GM21737 (cell line): ENCODE data around the gene GGA1.
"Not testable (repeated sequence)": the region's sequence is repeated elsewhere in the genome, so short reads cannot be mapped to it uniquely, and the experiment has no call there.

Experiments
- ATAC-seq: cut with Tn5 transposase; IDR thresholded peaks from one replicate; pipeline ENCODE4 v1.9.1; 2021; ENCODE audit warnings: mild to moderate bottlenecking, moderate library complexity; ENCODE audit not compliant: unreplicated experiment

The GGA1 gene

DNA sequence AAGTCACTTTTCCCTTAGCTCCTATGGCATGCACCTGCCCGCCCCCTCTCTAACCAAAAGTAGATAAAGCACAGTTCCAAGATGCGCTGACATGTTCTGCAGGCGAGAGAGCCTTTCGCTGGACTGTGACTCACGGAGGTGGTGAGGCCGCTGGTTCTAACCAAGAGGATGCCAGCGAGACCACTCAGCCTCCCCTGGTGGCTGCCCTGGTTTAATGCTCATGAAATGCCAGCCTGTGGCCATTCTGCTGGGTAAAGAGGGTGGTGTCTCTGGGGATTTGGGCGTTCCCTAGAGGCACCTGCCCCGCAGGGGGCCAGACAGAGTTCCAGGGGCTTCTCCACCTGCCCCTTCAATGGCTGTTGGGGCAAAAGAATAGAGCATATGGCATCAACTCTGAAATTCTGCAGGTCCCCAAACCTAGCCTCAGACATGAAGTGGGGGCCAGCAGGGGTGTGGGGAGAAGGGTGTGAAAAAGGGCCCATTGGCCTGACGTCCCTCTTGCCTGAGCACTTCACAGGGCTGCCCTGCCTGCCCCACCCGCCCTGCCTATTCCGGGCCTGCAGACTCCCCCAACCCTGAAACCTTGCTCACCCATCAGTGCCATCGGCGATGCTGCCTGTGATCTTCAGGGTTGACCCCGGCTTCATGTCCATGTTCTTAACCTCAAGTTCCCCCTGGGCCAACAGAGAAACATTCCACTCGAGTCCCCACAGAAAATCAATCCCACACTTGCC, 37.2 kb upstream of the GGA1 start:
- no peak for ATAC-seq

DNA sequence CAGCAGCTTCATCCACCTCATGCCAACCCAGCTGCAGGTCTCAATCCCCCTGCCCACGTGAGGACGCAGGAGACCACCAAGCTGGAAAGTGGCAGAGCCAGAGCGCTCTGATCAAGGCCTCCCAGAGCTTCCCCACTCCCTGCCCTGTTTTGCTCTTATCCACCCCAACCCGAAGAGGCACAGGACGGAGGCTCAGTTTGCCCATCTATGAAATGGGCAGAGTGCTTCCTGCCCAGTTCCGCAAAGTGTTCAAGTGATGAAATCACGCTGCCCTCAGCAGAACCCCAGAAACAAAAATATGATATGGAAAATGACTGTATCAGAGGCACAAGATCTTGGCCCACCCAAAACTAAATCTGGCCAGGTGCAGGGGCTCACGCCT, 36.7 kb upstream of the GGA1 start:
- ATAC-seq: no peak

GRCh38 chr22:37575490-37576003, 33.1 kb upstream of the GGA1 start:
- no peak for ATAC-seq

DNA sequence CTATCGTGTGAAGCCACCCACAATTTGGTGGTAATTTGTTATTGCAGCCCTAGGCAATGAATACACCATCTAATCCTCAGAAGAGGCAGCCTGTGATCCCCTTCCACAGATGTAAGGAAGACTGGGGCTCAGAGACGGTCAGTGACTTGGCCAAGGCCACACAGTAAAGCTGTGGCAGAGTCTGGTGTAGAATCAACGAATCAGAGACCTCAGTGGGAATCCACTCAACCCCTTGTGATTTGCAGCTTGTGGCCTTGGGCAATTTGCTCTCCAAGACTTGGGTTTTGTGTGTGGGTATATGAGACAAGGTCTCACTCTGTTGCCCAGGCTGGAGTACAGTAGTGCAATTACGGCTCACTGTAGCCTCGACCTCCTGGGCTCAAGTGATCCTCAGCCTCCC, 30.6 kb upstream of the GGA1 start:
- ATAC-seq: no peak

DNA sequence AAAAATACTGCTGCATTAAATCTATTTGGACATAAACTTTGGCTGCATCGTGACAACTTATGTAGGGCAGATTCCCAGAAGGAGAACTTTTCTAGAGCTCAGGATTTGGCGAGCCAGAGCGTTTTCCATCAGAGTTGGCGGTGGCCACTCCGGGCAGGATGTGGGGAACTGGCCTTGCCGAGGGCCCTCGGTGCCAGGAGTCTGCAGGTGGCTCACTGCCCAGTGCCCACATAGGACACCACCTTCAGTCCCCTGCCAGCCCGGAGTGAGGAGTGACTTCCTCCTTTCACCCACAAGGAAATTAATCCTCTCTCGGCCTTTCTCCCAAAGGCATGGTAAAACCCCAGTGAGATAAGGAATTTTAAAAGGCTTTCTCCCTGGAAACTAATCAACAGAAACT, 27.1 kb upstream of the GGA1 start:
- no peak for ATAC-seq

- ATAC-seq: no peak
Measured at GRCh38 chr22:37582526-37582925, 26.1 kb upstream of the GGA1 start.

DNA sequence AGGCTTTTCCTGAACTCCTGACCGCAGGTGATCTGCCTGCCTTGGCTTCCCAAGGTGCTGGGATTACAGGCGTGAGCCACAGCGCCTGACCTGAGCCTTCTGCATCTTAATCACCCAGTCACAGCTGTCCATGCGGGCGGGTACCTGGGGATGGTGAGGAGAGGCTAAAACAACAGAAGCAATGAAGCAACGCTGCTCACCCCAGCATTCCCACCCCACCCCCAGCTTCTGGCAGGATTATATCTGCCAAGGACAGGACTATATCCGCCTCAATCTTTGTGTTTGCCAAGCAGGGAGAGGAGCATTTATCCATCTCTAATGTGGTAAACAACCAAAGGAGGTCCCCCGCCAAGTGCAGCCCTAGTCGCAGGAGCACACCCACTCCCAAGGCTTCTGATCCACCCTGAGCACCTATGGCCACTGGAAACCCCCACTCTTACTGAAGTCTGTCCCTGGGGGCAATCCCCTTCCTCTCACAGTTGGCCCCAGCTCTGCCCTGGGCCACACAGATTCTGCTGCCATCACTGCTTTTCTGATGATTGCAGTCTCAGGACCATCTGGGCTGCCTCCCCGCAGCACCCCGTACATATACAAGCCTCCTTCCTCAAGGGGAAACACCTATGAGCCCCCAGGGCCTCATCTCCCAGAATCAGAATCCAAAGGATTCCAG, 20.0 kb upstream of the GGA1 start:
- no peak for ATAC-seq

DNA sequence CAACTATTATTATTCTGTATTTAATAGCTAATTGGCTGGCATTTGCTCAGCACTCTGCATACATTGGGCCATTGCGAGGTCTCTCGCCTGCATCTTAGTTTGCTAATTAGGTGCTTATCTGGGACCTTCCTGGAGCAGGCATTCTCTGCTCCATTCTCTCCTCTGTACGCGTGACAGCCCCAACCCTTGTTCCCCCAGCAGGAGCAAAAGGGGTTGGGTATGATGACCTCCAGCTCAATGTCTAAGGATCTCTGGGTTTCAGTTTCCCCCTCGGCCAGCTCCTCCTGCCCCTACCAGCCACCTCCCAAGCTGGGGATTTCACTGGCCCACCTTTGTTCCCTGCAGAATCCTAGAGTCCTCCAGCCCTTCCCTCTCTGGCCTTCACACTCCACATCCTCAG, 19.0 kb upstream of the GGA1 start:
- no peak for ATAC-seq

GRCh38 chr22:37591081-37591480, 17.6 kb upstream of the GGA1 start:
- not testable (repeated sequence) for ATAC-seq

- no peak for ATAC-seq
Measured at GRCh38 chr22:37591823-37592404, 16.7 kb upstream of the GGA1 start.

GRCh38 chr22:37594237-37594636, 14.4 kb upstream of the GGA1 start:
- ATAC-seq: no peak

DNA sequence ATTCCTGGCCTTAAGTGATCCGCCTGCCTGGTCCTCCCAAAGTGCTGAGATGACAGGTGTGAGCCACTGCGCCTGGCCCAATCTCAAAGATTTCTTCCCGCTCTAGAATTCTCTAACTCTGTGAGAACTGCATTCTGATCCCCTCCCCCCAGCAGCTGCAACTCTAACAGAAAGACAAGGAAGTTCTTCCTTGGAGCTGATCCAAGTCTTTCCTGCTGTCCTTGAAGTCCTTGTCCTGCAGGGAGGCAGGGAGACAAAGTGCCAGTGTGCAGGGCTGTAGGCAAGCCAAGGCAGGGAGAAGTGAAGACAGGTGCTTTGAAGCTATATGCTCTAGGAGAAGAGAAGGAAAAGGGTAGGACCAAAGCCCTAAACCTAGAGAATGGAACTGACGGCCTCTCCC, 9.5 kb upstream of the GGA1 start:
- no peak for ATAC-seq

DNA sequence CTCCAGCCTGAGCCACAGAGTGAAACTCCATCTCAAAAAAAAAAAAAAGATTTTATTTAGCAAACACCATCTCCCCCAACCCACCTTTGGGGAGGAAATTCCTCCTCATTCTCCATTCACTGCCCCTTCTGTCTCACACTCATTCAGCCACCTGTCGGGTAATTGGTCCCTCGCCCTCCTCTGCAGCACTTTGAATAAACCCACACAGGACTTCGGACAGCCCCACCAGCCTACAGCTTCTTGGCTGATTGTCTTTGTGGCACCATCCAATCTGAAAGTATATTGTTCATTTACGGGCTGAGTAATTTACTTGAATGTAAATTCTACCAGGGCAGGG, 7.5 kb upstream of the GGA1 start:
- no peak for ATAC-seq

GRCh38 chr22:37601540-37602442, 6.8 kb upstream of the GGA1 start:
- no peak for ATAC-seq

- ATAC-seq: not testable (repeated sequence)
Measured at GRCh38 chr22:37602546-37603277, 5.9 kb upstream of the GGA1 start.

GRCh38 chr22:37604074-37604473, 4.6 kb upstream of the GGA1 start:
- no peak for ATAC-seq

DNA sequence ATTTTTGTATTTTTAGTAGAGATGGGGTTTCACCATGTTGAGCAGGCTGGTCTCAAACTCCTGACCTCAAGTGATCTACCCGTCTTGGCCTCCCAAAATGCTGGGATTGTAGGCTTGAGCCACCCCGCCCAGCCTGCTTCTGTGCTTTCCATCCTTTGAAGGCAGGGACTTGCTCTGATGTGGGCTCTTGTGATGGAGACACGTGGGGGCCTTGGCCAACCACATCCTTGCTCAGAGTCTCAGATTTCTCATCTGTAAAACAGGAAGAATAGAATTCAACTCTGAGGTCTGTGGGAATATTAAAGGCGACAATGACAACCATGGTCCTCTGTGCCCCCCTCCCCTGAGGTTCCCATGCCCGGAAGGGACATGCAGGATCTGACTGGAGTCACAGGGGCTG, 3.8 kb upstream of the GGA1 start:
- ATAC-seq: no peak

- ATAC-seq: peak; percentile 38
Measured at GRCh38 chr22:37607010-37607934, 1.4 kb upstream of the GGA1 start.

DNA sequence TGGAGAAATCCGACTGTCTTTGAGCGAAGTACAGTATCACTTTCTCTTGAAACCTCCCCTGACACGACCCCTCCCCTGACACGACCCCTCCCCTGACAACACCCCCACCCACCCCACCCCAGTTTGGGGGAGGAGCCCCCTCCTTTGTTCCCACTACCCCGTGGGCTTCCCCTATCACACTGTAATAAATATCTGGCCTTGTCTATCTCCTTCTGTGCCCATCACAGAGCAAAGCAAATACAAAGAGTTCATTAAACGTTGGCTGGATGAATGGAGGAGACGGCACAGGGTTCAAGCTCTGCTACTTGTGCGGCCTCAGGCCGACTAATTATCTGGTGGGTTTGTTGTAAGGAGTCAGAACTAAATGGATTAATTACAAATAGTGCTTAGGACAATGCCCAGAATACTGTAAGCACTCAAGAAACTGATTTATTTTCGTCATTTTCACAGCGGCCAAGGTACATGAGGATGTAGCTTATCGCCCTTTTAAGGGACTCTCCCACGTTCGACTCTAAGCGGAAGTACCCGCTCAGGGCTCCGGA, 628 bp upstream of the GGA1 start:
- ATAC-seq: no peak
